ENCODE data around the gene PLIN4. TPM values are rescaled to one million over a fixed set of nuclear protein-coding genes. Genes with fewer than 3 reads are reported as not detected.
A peak's percentile ranks its signal among the peaks of the same experiment; 100 is the strongest.

The PLIN4 gene
- total RNA-seq, 1 experiment from 2014 or later = 0.24 TPM

- no peak for DNase-seq (ENCODE audit: low read depth)
- in situ Hi-C loops (cut with HindIII; ENCODE audit: low pct_unique_long_range_greater_than_20kb, low sequenced_read_pairs) = no loop called here
Observed at GRCh38 chr19:4473011-4473762, 45.1 kb downstream of the PLIN4 start.

- in situ Hi-C loops (cut with HindIII; ENCODE audit: low pct_unique_long_range_greater_than_20kb, low sequenced_read_pairs) = no loop called here
Observed at GRCh38 chr19:4472174-4472974, 45.9 kb downstream of the PLIN4 start, which contains the start of gene HDGFL2. Gene HDGFL2 (plus strand): TSS chr19:4472297. CDS start chr19:4472351, 54 bp downstream.

GRCh38 chr19:4471403-4472173 lies 46.7 kb downstream of the PLIN4 start:
- in situ Hi-C loops (cut with HindIII; ENCODE audit: low pct_unique_long_range_greater_than_20kb, low sequenced_read_pairs) = no loop called here

More at GRCh38 chr19:4472174-4472974, 45.9 kb downstream of the PLIN4 start, which contains the start of gene HDGFL2:
- no peak for DNase-seq (ENCODE audit: low read depth)

GRCh38 chr19:4467835-4468234 lies 50.5 kb downstream of the PLIN4 start:
- DNase-seq (ENCODE audit: low read depth) = no peak
- in situ Hi-C loops (cut with HindIII; ENCODE audit: low pct_unique_long_range_greater_than_20kb, low sequenced_read_pairs) = no loop called here

More at GRCh38 chr19:4471403-4472173, 46.7 kb downstream of the PLIN4 start:
- DNase-seq (ENCODE audit: low read depth) = peak; percentile 100

GRCh38 chr19:4464815-4465581 lies 53.3 kb downstream of the PLIN4 start:
- in situ Hi-C loops (cut with HindIII; ENCODE audit: low pct_unique_long_range_greater_than_20kb, low sequenced_read_pairs) = no loop called here
- DNase-seq (ENCODE audit: low read depth) = no peak

- in situ Hi-C loops (cut with HindIII; ENCODE audit: low pct_unique_long_range_greater_than_20kb, low sequenced_read_pairs) = no loop called here
- peak; percentile 97 for DNase-seq (ENCODE audit: low read depth)
Observed at GRCh38 chr19:4457654-4458395, 60.5 kb downstream of the PLIN4 start, which contains the start of gene UBXN6. Gene UBXN6 (minus strand): TSS chr19:4457794. CDS start chr19:4457697, 97 bp downstream.

- in situ Hi-C loops (cut with HindIII; ENCODE audit: low pct_unique_long_range_greater_than_20kb, low sequenced_read_pairs) = no loop called here
Observed at GRCh38 chr19:4456843-4457653, 61.2 kb downstream of the PLIN4 start.

GRCh38 chr19:4456476-4456842 lies 61.8 kb downstream of the PLIN4 start:
- peak; percentile 66 for DNase-seq (ENCODE audit: low read depth)
- in situ Hi-C loops (cut with HindIII; ENCODE audit: low pct_unique_long_range_greater_than_20kb, low sequenced_read_pairs) = no loop called here

More at GRCh38 chr19:4456843-4457653, 61.2 kb downstream of the PLIN4 start:
- DNase-seq (ENCODE audit: low read depth) = no peak

GRCh38 chr19:4455719-4456475 lies 62.4 kb downstream of the PLIN4 start:
- in situ Hi-C loops (cut with HindIII; ENCODE audit: low pct_unique_long_range_greater_than_20kb, low sequenced_read_pairs) = no loop called here
- DNase-seq (ENCODE audit: low read depth) = peak; percentile 78

- in situ Hi-C loops (cut with HindIII; ENCODE audit: low pct_unique_long_range_greater_than_20kb, low sequenced_read_pairs) = no loop called here
- peak; percentile 71 for DNase-seq (ENCODE audit: low read depth)
Observed at GRCh38 chr19:4454747-4455718, 63.3 kb downstream of the PLIN4 start.

GRCh38 chr19:4453232-4454179 lies 64.8 kb downstream of the PLIN4 start:
- no peak for DNase-seq (ENCODE audit: low read depth)
- in situ Hi-C loops (cut with HindIII; ENCODE audit: low pct_unique_long_range_greater_than_20kb, low sequenced_read_pairs) = no loop called here

GRCh38 chr19:4452230-4452990 lies 65.9 kb downstream of the PLIN4 start:
- DNase-seq (ENCODE audit: low read depth) = no peak
- in situ Hi-C loops (cut with HindIII; ENCODE audit: low pct_unique_long_range_greater_than_20kb, low sequenced_read_pairs) = no loop called here

Measured in Caki2 (cell line).